Measurements from ENCODE around the gene PRELID1.

DNA sequence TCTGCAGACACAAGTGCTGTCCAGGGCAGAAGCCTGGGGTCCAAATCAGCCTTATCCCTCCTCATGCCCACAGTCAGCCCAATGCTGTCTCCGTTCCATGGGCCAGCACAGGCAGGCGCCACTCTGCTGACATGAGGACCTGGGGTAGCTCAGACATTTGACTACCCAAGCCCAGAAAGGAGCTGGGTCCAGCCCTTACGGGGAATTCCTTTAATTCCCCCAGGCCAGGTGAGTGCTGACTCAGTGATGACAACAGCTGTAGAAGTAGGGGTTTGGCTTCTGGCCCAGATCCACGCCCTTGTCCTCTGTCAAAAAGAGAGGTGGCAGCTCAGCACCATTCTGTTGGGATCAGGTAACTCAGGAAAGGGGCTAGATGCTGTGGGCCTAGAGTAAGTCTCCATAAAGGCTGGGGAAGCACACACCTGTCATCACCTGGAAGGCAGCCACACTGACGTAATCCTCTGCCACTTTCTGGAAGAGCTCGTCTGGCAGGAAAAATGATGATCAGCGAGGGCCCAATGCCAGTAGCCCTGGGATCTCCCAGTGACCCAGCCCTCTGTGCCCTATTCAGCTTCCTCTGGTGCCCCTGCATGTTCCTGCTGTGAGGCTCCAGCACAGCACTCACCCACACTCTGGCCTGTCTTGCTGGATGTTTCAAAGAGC, 2.0 kb upstream of the PRELID1 start:
- TF ChIP-seq, protein P1, sequence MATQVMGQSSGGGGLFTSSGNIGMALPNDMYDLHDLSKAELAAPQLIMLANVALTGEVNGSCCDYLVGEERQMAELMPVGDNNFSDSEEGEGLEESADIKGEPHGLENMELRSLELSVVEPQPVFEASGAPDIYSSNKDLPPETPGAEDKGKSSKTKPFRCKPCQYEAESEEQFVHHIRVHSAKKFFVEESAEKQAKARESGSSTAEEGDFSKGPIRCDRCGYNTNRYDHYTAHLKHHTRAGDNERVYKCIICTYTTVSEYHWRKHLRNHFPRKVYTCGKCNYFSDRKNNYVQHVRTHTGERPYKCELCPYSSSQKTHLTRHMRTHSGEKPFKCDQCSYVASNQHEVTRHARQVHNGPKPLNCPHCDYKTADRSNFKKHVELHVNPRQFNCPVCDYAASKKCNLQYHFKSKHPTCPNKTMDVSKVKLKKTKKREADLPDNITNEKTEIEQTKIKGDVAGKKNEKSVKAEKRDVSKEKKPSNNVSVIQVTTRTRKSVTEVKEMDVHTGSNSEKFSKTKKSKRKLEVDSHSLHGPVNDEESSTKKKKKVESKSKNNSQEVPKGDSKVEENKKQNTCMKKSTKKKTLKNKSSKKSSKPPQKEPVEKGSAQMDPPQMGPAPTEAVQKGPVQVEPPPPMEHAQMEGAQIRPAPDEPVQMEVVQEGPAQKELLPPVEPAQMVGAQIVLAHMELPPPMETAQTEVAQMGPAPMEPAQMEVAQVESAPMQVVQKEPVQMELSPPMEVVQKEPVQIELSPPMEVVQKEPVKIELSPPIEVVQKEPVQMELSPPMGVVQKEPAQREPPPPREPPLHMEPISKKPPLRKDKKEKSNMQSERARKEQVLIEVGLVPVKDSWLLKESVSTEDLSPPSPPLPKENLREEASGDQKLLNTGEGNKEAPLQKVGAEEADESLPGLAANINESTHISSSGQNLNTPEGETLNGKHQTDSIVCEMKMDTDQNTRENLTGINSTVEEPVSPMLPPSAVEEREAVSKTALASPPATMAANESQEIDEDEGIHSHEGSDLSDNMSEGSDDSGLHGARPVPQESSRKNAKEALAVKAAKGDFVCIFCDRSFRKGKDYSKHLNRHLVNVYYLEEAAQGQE (IDR thresholded peaks at IDR 0.05): no peak
- TF ChIP-seq RAD21 (conservative IDR thresholded peaks at IDR 0.05 in 1 of 2, IDR thresholded peaks at IDR 0.05 in 1 of 2): no peak
- no peak for TF ChIP-seq POLR2AphosphoS2 (conservative IDR thresholded peaks at IDR 0.05; ENCODE audit: low read length)
- TF ChIP-seq, protein P2, sequence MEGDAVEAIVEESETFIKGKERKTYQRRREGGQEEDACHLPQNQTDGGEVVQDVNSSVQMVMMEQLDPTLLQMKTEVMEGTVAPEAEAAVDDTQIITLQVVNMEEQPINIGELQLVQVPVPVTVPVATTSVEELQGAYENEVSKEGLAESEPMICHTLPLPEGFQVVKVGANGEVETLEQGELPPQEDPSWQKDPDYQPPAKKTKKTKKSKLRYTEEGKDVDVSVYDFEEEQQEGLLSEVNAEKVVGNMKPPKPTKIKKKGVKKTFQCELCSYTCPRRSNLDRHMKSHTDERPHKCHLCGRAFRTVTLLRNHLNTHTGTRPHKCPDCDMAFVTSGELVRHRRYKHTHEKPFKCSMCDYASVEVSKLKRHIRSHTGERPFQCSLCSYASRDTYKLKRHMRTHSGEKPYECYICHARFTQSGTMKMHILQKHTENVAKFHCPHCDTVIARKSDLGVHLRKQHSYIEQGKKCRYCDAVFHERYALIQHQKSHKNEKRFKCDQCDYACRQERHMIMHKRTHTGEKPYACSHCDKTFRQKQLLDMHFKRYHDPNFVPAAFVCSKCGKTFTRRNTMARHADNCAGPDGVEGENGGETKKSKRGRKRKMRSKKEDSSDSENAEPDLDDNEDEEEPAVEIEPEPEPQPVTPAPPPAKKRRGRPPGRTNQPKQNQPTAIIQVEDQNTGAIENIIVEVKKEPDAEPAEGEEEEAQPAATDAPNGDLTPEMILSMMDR (IDR thresholded peaks at IDR 0.05): no peak
- no peak for TF ChIP-seq POLR2A (IDR thresholded peaks at IDR 0.05; ENCODE audit: low read length)
- TF ChIP-seq KDM5A (IDR thresholded peaks at IDR 0.05): no peak
- no peak for TF ChIP-seq CEBPB (IDR thresholded peaks at IDR 0.05)
- no peak for TF ChIP-seq GATA3 (IDR thresholded peaks at IDR 0.05; ENCODE audit: borderline replicate concordance)
- no peak for TF ChIP-seq MAZ (IDR thresholded peaks at IDR 0.05; ENCODE audit: borderline replicate concordance, low read depth, low read length)
- TF ChIP-seq ZFP36 (IDR thresholded peaks at IDR 0.05; ENCODE audit: borderline replicate concordance, partially characterized antibody): no peak

Measured in A549 (cell line).